ENCODE measurements around the gene ZNF333. TPM values are rescaled to one million over a fixed set of nuclear protein-coding genes. Genes with fewer than 3 reads are reported as not detected.

Gene ZNF333
- polyA plus RNA-seq, 3 donors: 13.9 to 29.0 (median 27.3) TPM

DNA sequence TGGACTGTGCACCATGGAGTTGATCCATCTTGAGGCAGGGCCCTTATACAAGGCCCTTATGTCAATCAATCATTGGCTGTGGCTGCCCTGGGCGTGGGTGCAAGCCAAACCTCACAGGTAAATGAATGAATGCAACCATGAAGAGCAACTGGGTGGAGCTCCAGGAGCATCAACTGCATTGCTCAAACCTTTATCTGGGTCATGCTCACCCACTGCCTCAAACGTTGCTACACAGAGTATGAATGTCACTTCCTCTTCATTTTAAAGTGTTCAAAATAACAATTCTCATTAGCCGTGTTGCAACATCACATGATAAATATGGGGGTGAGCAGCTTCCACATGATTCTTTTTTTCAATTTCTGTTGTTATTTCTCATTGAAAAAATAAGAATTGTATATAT is 6.4 kb upstream of the ZNF333 start:
- DNase-seq: no peak

DNA sequence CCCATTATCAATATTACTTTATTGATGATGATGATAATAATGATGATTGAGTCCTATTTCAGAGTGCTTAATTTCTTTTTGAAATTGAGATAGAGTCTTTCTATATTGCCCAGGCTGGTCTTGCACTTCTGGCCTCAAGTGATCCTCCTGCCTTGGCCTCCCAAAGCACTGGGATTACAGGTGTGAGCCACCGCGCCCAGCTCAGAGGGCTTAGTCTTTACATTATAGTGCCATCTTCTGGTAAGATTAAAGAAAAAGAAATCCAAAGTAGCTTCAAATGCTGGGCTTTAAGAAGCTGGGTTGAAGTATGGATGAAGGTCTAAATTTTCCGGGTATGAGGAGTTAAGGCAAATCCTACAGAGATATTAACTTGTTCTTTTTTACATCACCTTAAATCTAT is 3.4 kb upstream of the ZNF333 start:
- no peak for DNase-seq

DNA sequence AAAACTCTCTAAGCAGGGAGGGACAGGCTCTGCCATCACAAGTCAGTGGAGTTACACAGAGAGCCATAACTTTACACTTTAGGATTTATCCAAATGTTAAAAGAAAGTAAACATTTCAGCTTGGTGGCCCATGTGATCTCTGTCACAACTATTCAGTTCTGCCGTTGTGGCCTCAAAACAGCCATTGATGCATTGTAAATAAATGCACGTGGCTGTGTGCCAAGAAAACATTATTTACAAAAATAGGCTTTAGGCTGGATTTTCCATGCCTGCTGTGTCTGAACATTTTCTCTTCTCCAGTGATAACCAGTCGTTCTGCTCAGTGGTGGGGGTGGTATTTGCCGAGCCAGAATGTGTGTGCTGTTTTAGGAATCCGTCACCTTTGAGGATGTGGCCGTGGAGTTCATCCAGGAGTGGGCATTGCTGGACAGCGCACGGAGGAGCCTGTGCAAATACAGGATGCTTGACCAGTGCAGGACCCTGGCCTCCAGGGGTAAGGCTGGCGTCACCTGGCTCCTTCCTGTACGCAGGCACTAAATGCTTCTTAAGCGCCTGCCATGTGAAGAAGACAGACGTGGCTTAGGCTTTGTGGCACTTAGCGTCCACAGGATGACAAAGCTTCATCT is 4.9 kb downstream of the ZNF333 start:
- DNase-seq: no peak

DNA sequence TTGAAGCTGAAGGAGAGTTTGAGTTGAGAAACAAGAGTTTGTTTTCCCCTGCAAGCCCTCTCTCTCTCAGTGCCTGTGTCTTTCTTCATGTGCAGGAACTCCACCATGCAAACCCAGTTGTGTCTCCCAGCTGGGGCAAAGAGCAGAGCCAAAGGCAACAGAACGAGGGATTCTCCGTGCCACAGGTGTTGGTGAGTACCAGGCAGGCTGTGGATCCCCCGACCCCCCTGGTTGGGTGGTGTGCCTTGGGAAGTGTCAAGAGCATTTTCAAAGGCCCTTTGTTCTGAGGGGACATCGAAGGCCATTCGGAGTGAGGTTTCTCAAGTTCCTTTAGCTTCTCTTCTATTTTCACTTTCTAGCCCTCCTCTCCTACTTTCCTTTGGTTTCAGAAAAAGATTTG is 5.6 kb downstream of the ZNF333 start:
- no peak for DNase-seq

DNA sequence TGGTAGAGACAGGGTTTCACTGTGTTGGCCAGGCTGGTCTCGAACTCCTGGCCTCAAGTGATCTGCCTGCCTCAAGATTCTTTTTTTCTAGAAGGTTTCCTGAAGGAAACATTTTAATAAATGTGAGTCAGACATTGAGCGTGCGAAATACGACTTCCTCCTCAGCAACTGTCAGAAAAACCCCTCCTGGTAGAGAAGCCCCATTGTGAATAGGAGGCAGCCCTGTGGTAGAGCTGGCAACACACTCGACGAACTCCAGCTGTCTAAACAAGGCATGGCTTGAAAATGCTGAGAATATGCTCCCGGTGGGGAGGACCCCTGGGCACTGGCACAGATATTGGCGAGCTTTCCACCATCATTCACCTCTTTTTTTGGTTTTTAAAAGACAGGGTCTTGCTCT is 9.8 kb downstream of the ZNF333 start:
- DNase-seq: no peak

DNA sequence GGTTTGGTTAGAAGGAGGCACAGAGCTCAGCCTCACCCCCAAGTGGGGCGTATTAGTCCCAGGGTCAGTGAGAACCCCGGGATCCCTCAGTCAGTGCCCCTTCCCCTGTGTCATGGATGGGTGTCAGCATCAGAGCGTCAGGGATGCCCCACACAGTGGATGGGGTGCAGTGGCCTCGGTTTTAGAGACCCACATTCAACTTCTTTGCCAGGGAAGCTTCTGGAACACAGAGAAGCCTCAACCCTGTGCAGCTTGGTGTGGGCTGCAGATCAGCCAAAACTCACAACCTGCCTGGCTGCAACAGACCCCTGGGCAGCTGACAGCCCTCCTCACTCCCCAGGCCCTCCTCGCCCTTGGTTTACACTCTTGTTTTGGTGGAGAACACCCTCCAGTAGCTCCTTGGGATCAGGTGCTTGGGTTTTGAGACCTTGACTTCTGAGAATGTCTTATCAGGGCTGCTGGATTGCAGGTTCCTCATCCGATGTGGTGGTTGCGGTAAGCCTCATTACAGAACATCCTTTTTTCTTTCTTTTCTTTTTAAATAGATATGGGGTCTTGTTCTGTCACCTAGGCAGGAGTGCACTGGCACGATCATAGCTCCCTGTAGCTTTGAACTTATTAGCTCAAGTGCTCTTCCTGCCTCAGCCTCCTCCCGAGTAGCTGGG is 11.0 kb downstream of the ZNF333 start:
- DNase-seq: no peak

DNA sequence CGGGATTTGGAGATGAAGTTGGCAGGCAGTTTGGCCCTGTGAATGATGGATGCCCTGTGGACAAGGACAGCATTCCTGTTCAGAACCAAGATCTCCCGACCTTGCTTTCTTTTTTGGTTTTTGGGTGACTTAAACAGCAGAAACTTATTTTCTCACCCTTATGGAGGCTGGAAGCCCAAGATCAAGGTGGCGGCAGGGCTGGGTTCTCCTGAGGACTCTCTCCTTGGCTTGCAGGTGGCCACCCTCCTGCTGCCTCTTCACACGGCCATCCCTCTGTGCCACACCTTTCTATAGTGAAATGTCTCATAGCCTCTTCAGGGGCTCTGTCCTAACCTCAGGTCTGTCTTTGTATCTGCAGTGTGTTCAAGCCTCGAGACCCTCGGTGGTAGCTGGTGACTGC is 14.0 kb downstream of the ZNF333 start:
- no peak for DNase-seq

DNA sequence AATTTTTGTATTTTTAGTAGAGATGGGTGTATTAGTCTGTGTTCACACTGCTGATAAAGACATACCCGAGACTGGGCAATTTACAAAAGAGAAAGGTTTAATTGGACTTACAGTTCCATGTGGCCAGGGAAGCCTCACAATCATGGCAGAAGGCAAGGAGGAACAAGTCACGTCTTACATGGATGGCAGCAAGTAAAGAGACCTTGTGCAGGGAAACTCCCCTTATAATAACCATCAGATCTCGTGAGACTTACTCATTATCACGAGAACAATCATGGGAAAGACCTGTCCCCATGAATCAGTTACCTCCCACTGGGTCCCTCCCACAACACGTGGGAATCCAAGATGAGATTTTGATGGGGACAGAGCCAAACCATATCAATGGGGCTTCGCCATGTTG is 14.6 kb downstream of the ZNF333 start:
- no peak for DNase-seq

DNA sequence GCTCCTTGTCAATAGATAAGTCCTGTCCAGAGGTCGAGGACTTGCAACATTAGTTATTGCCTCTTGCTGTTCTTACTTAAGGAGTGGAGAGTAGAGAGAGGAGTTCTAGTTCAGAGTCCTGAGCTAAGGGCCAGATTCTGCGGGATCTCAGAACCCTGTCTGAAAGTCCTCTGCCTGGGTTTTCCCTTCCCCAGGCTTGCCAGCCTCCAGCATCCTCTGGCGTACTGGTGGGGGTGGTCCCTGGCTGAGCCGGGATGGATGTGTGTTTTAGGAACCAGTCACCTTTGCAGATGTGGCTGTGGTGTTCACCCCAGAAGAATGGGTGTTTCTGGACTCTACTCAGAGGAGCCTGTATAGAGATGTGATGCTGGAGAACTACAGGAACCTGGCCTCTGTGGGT is 26.0 kb downstream of the ZNF333 start:
- no peak for DNase-seq

DNA sequence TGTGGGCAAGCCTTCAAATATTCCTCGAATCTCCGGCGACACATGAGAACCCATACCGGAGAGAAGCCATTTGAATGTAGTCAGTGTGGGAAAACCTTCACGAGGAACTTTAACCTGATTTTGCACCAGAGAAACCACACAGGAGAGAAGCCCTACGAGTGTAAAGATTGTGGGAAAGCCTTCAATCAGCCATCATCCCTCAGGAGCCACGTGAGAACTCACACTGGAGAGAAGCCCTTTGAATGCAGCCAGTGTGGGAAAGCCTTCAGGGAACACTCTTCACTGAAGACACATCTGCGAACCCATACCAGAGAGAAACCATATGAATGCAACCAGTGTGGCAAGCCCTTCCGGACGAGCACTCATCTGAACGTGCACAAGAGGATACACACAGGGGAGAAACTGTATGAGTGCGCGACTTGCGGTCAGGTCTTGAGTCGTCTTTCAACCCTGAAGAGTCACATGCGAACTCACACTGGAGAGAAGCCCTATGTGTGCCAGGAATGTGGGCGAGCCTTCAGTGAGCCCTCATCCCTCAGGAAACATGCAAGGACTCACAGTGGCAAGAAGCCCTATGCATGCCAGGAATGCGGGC is 28.8 kb downstream of the ZNF333 start:
- DNase-seq: no peak

DNA sequence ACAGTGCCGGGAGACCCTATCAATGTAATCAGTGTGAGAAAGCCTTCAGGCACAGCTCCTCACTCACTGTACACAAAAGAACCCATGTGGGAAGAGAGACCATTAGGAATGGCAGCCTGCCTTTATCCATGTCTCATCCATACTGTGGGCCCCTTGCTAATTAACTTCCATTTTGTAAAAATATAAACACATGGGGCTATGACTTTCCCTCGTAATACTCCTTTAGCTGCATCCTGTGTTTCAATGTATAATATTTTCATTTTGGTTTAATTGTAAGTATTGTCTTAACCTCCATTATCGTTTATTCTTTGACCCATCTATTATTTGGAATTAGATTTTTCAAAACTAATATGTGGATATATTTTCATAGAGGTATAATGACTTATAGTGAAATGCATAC is 29.3 kb downstream of the ZNF333 start:
- no peak for DNase-seq

DNA sequence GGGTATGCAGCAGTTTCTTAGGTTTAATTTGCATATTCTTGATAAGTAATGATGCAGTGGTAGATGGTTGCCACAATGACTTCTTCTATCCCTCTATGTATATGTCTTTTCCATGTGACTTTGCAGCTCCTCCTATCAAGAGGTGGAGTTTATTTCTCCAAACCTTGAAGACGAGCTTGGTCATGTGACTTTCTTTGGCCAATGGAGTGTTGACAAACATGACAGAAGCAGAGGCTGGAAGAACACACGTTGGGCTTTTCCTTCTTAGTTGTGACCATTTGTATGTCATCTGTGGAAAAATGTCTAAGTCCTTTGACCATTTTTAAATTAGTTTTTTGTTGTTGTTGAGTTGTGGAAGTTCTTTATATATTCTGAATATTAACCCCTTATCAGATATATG is 32.3 kb downstream of the ZNF333 start:
- no peak for DNase-seq

DNA sequence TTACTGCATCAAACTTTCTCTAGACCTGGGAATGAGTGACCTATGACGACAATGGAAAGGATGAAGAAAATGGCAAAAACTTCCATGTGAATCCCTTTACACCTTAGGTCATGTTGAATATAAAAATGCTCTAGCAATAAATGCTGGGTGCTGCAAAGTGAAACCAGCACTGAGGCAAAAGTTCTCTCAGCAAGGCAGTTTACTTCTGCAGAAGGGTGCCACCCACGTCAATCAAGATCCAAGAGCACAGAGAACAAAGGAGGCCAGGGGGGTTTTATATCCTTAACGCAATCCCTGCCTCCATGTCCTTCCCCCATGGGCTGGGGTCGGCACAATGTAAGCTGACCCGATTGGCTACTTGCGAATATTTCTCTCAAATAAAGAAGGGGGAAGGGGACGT is 38.7 kb downstream of the ZNF333 start:
- DNase-seq: no peak

DNA sequence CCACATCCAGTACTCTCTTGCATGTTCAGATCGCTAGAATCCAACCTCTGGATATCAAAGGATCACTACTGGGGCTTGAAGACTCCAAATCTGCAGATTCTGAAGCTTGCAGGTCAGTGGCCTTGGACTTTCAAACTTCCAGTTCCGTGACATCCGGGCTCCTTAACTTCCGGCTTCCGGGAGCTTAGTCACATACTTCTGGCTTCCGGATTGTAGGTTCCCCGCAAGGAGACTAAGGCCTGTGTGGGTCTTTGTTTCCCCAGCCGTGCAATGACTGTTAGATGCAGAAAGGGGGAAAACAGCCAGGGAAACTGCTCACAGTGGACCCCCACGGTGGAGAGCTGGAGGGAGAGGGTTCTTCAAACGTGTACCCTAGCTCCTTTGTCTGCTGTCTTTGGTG is 41.4 kb downstream of the ZNF333 start:
- no peak for DNase-seq

DNA sequence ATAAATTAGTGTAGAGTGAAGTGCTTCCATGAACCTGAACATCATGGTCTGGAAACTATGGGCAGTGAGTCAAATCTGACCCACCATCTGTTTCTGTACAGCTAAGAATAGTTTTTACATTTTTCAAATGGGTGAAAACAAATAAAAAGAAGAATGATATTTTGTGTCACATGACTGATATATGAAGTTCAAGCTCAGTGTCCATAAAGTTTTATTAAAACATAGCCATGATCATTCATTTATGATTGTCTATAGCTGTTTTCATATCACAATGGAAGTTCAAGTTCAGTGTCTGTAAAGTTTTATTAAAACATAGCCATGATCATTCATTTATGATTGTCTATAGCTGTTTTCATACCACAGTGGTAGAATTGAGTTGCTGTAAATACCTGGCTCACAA is 42.7 kb downstream of the ZNF333 start:
- no peak for DNase-seq

DNA sequence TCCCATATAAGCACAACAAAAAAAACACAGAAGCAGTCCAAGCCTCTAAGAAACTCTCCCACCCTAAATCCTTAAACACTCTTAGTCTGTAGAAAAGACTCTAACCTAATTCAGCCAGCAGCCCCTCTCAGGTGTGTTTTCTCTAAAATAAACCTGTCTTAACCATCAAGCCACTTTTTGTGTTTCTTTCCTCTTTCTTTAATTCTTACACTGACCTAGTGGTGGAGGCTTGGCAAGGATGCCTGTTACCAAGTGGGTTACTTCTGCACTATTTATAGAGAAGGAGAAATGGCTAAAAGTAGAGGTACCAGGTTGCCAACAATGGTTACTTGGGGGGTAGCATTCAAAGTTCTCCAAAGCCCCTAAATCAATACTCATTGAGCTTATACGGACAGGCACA is 43.7 kb downstream of the ZNF333 start:
- no peak for DNase-seq

DNA sequence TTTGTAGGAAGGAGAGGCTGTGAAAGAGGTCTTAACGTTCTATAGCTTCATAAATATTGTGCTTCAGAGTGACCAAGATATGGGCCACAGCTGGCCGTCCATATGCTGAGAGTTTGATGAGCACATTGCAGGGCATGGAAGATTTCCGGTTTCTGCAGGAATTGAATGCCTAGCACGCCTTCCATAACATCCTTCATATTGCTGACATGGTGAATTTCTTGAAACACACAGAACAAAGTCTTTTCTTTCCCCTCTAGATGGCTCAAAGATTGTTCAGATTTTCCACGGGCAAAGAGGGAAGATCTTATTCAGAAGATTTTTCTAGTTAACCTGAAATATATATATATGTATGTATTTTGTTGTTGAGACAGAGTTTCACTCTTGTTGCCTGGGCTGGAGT is 46.1 kb downstream of the ZNF333 start:
- no peak for DNase-seq

DNA sequence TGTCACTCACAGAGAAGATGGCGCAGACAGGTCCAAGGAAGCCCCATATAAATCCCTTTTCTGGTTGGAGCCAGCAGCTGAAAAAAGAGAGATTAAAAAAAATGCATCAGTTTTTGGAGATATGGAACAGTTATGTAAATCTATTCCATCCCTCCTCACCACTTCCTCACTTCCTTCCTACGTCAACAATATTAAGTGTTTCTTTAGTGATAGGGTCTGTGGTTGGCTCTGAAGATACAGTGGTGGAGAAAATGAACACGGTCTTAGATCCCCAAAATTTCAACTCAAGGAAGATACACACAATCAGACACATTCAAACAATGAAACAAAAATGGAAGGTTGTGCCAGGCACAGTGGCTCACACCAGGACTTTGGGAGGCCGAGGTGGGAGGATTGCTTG is 57.0 kb downstream of the ZNF333 start:
- DNase-seq: no peak

DNA sequence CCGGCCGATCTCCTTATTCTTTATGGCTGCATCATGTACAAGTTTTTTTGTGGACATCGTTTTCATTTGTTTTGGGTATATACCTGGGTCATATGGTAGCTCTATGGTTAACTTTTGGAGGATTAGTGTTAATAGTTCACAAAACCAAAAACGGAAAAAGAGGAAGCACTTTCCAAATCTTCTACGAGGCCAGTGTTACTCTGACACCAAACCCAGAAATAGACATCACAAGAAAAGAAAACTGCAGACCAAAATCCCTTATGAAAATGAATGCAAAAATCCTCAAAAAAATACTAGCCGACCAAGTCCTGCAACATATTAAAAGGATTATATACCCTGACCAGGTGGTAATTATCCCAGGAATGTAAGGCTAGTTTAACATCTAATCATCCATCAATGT is 58.8 kb downstream of the ZNF333 start:
- DNase-seq: no peak

DNA sequence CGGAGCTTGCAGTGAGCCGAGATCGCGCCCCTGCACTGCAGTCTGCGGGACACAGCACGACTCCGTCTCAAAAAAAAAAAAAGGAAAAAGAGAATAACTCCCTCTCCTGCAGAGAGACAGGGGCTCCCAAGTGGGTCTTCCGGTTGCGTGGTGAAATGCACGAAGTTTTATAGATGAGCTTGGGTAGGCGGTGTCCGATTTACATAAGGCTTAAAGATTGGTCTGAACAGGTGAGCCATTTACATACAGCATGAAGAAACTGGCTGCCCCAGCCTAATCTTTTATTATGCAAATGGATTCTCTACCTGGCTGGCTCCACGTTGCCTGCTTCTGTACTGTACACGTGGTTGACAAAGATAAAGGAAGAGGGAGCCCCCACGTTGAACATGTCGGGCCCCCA is 69.0 kb downstream of the ZNF333 start:
- no peak for DNase-seq

DNA sequence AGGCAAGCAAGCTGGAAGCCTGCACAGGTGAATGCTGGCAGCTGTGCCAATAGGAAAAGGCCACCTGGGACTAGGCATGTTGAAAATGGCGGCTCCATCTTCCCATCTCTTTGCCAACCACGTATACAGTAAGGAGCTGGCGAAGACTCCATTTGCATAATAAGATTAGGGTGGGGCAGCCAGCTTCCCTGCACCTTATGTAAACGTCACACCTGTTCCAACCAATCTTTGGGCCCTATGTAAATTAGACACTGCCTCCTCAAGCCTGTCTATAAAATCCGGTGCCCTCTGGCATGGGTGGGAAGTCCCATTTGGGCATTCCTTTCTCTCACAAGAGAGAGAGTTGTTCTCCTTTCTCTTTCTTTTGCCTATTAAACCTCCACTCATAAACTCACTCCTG is 71.8 kb downstream of the ZNF333 start:
- no peak for DNase-seq

DNA sequence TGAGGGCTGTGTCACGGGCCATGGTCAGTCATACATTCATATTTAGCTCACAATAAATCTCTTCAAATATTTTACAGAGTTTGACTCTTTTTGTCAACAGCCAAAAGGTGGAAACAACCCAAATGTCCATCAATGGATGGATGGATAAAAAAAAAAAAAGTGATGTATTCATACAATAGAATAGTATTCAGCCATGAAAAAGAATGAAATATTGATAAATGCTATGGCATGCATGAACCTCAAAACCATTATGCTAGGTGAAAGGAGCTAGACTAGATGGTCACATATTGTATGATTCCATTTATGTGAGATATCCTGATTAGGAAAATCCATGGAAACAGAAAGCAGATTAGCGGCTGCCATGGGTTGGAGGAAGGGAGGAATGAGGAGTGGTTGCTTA is 72.3 kb downstream of the ZNF333 start:
- DNase-seq: no peak

DNA sequence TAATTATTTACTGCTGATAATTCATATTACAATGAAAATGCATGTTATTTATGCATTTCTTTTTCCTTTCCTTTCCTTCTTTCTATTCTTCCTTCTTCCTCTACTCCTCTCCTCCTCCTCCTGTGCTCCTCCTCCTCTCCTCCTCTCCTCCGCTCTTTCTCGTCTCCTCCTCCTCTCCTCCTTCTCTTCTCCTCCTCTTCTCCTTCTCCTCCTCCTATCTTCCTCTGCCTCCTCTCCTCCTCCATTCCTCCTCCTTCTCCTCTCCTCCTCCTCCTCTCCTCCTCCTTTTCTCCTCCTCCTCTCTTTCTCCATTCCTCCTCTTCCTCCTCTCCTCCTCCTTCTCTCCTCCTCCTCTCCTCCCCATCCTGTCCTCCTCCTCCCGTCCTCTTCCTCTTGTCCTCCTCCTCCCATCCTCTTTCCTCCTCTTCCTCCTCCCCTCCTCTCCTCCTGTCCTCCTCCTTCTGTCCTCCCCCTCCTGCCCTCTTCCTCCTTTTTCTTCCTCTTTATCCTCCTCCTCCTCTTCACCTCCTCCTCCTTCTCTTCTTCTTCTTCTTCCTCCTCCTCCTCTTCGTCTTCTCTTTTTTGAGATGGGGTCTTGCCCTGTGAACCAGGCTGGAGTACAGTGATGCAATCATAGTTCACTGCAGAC is 73.8 kb downstream of the ZNF333 start:
- DNase-seq: no peak

All from renal pelvis (tissue), 4 donors.